Neural crest cell (in vitro differentiated cells): Measurements from ENCODE around the gene KRT84. TPM values are rescaled to one million over a fixed set of nuclear protein-coding genes. Genes with fewer than 3 reads are reported as not detected.

Source experiments
- DNase-seq: peaks from one replicate; pipeline ENCODE4 v3.0.0; 2021; ENCODE audit warnings: low read depth, mixed read lengths, low spot score
- H3K27ac Mint-ChIP-seq: one replicate; pipeline ENCODE4 v1.8.0; 2021; ENCODE audit warnings: mild to moderate bottlenecking, mixed read lengths; ENCODE audit not compliant: unreplicated experiment
- H3K27me3 Mint-ChIP-seq: 2 replicates; pipeline ENCODE4 v1.8.0; 2021; ENCODE audit warnings: low read depth, mild to moderate bottlenecking, mixed read lengths
- H3K36me3 Mint-ChIP-seq: 2 replicates; pipeline ENCODE4 v1.8.0; 2021; ENCODE audit warnings: low read depth, mild to moderate bottlenecking, mixed read lengths
- H3K4me1 Mint-ChIP-seq: 2 replicates; pipeline ENCODE4 v1.8.0; 2021; ENCODE audit warnings: mixed read lengths
- H3K4me3 Mint-ChIP-seq: one replicate; pipeline ENCODE4 v1.8.0; 2021; ENCODE audit warnings: mild to moderate bottlenecking, mixed read lengths
- H3K9me3 Mint-ChIP-seq: 2 replicates; pipeline ENCODE4 v1.8.0; 2021; ENCODE audit warnings: mixed read lengths
- total RNA-seq: library from RNA; stranded (reverse); gene quantifications from 2 replicates; pipeline ENCODE4 v1.2.1, GENCODE V29; 2021
- TF ChIP-seq, protein P1 (sequence below): fragments of 200-600 bp; sonication (generic); conservative IDR thresholded peaks from 2 replicates; pipeline ENCODE4 v1.5.0; 2021; ENCODE audit warnings: antibody characterized with exemption, mild to moderate bottlenecking

KRT84 gene
- total RNA-seq, 1 donor from 2014 or later = not detected

GRCh38 chr12:52402873-52403540 is 17.6 kb upstream of the KRT84 start:
- Mint-ChIP-seq H3K9me3 (no peaks in the 10 kb centered on the region), H3K27me3 (peaks cover 4% of the 10 kb centered on the region), H3K4me1 (no peaks in the 10 kb centered on the region), H3K4me3 (no peak overlapping the region), H3K27ac (no peak overlapping the region), H3K36me3 (no peaks in the 10 kb centered on the region)
- TF ChIP-seq, protein P1, sequence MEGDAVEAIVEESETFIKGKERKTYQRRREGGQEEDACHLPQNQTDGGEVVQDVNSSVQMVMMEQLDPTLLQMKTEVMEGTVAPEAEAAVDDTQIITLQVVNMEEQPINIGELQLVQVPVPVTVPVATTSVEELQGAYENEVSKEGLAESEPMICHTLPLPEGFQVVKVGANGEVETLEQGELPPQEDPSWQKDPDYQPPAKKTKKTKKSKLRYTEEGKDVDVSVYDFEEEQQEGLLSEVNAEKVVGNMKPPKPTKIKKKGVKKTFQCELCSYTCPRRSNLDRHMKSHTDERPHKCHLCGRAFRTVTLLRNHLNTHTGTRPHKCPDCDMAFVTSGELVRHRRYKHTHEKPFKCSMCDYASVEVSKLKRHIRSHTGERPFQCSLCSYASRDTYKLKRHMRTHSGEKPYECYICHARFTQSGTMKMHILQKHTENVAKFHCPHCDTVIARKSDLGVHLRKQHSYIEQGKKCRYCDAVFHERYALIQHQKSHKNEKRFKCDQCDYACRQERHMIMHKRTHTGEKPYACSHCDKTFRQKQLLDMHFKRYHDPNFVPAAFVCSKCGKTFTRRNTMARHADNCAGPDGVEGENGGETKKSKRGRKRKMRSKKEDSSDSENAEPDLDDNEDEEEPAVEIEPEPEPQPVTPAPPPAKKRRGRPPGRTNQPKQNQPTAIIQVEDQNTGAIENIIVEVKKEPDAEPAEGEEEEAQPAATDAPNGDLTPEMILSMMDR = no peak
- no peak for DNase-seq

- Mint-ChIP-seq H3K4me1 (no peaks in the 10 kb centered on the region), H3K4me3 (no peak overlapping the region), H3K9me3 (no peaks in the 10 kb centered on the region), H3K27me3 (peaks cover 4% of the 10 kb centered on the region), H3K27ac (no peak overlapping the region), H3K36me3 (no peaks in the 10 kb centered on the region)
- TF ChIP-seq, protein P1 = no peak
- DNase-seq = no peak
Observed at GRCh38 chr12:52402377-52402776, 16.9 kb upstream of the KRT84 start.

- H3K9me3 Mint-ChIP-seq = no peaks in the 10 kb centered on the region
- peaks cover 8% of the 10 kb centered on the region for H3K27me3 Mint-ChIP-seq
- H3K4me3 Mint-ChIP-seq = no peak overlapping the region
- no peaks in the 10 kb centered on the region for H3K36me3 Mint-ChIP-seq
- TF ChIP-seq, protein P1 = no peak
- no peaks in the 10 kb centered on the region for H3K4me1 Mint-ChIP-seq
- H3K27ac Mint-ChIP-seq = no peak overlapping the region
- DNase-seq = no peak
Observed at GRCh38 chr12:52401926-52402325, 16.5 kb upstream of the KRT84 start.

- H3K27ac Mint-ChIP-seq = no peak overlapping the region
- H3K9me3 Mint-ChIP-seq = no peaks in the 10 kb centered on the region
- no peaks in the 10 kb centered on the region for H3K4me1 Mint-ChIP-seq
- no peaks in the 10 kb centered on the region for H3K36me3 Mint-ChIP-seq
- H3K27me3 Mint-ChIP-seq = peaks cover 10% of the 10 kb centered on the region
- TF ChIP-seq, protein P1 = no peak
- no peak overlapping the region for H3K4me3 Mint-ChIP-seq
- DNase-seq = no peak
Observed at GRCh38 chr12:52401526-52401925, 16.1 kb upstream of the KRT84 start.

GRCh38 chr12:52400906-52401305 is 15.5 kb upstream of the KRT84 start:
- TF ChIP-seq, protein P1 = no peak
- no peaks in the 10 kb centered on the region for H3K9me3 Mint-ChIP-seq
- no peak for DNase-seq
- H3K36me3 Mint-ChIP-seq = no peaks in the 10 kb centered on the region
- peaks cover 10% of the 10 kb centered on the region for H3K27me3 Mint-ChIP-seq
- peak overlapping the region; percentile 81 for H3K27ac Mint-ChIP-seq
- H3K4me3 Mint-ChIP-seq = no peak overlapping the region
- no peaks in the 10 kb centered on the region for H3K4me1 Mint-ChIP-seq
